ENCODE measurements around the gene PIP5K1B.

- TF ChIP-seq, protein P1, sequence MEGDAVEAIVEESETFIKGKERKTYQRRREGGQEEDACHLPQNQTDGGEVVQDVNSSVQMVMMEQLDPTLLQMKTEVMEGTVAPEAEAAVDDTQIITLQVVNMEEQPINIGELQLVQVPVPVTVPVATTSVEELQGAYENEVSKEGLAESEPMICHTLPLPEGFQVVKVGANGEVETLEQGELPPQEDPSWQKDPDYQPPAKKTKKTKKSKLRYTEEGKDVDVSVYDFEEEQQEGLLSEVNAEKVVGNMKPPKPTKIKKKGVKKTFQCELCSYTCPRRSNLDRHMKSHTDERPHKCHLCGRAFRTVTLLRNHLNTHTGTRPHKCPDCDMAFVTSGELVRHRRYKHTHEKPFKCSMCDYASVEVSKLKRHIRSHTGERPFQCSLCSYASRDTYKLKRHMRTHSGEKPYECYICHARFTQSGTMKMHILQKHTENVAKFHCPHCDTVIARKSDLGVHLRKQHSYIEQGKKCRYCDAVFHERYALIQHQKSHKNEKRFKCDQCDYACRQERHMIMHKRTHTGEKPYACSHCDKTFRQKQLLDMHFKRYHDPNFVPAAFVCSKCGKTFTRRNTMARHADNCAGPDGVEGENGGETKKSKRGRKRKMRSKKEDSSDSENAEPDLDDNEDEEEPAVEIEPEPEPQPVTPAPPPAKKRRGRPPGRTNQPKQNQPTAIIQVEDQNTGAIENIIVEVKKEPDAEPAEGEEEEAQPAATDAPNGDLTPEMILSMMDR (IDR thresholded peaks at IDR 0.05): no peak
- TF ChIP-seq REST (IDR thresholded peaks at IDR 0.05; ENCODE audit: insufficient read depth in 1 of 2, low read depth in 2 of 2, low read length in 1 of 2) (no peak), SIN3A (IDR thresholded peaks at IDR 0.05; ENCODE audit: borderline replicate concordance, insufficient read depth, low read depth, low read length) (no peak), POLR2AphosphoS5 (IDR thresholded peaks at IDR 0.05; ENCODE audit: low read depth, low read length) (no peak), TCF7L2 (IDR thresholded peaks at IDR 0.05; ENCODE audit: low read depth, low read length) (no peak)
Observed at GRCh38 chr9:69056191-69056815, 351.3 kb downstream of the PIP5K1B start.
